Endodermal cell (in vitro differentiated cells): ENCODE measurements around the gene CCNG2. TPM values are rescaled to one million over a fixed set of nuclear protein-coding genes. Genes with fewer than 3 reads are reported as not detected.

Source experiments
- DNase-seq: peaks from one replicate; pipeline ENCODE4 v3.0.0-alpha.2; 2017
- H3K27ac ChIP-seq: 2 replicates; pipeline ENCODE4 v1.5.1; 2013; ENCODE audit warnings: mild to moderate bottlenecking, low read depth, low read length, moderate library complexity
- H3K27me3 ChIP-seq: 2 replicates; pipeline ENCODE4 v1.6.1; 2013; ENCODE audit warnings: mild to moderate bottlenecking, low read length, moderate library complexity; ENCODE audit not compliant: insufficient read depth, control insufficient read depth, poor library complexity, severe bottlenecking
- H3K36me3 ChIP-seq: 2 replicates; pipeline ENCODE4 v1.7.0; 2013; ENCODE audit warnings: mild to moderate bottlenecking, low read length, moderate library complexity; ENCODE audit not compliant: control insufficient read depth, insufficient read depth
- H3K4me1 ChIP-seq: one replicate; pipeline ENCODE4 v1.7.0; 2013; ENCODE audit warnings: low read length; ENCODE audit not compliant: control insufficient read depth, insufficient read depth
- H3K4me3 ChIP-seq: 2 replicates; pipeline ENCODE4 v1.5.1; 2013; ENCODE audit warnings: mild to moderate bottlenecking, low read length, moderate library complexity
- H3K9ac ChIP-seq: 2 replicates; pipeline ENCODE4 v1.6.1; 2013; ENCODE audit warnings: mild to moderate bottlenecking, low read length, moderate library complexity; ENCODE audit not compliant: poor library complexity, severe bottlenecking; ENCODE audit errors: extremely low read depth
- H3K9me3 ChIP-seq: 2 replicates; pipeline ENCODE4 v1.6.1; 2013; ENCODE audit warnings: mild to moderate bottlenecking, low read length, moderate library complexity; ENCODE audit not compliant: control insufficient read depth
- H3K27ac Mint-ChIP-seq: 2 replicates; pipeline ENCODE4 v1.8.0; 2020; ENCODE audit warnings: mixed read lengths
- H3K27me3 Mint-ChIP-seq: 2 replicates; pipeline ENCODE4 v1.8.0; 2021; ENCODE audit warnings: mild to moderate bottlenecking, mixed read lengths; ENCODE audit not compliant: insufficient read depth
- H3K36me3 Mint-ChIP-seq: 2 replicates; pipeline ENCODE4 v1.8.0; 2020; ENCODE audit warnings: low read depth, mixed read lengths
- H3K4me1 Mint-ChIP-seq: 2 replicates; pipeline ENCODE4 v1.8.0; 2020; ENCODE audit warnings: mixed read lengths
- H3K4me3 Mint-ChIP-seq: 2 replicates; pipeline ENCODE4 v1.8.0; 2020; ENCODE audit warnings: mild to moderate bottlenecking, moderate library complexity, mixed read lengths
- H3K9me3 Mint-ChIP-seq: 2 replicates; pipeline ENCODE4 v1.8.0; 2020; ENCODE audit warnings: mild to moderate bottlenecking, mixed read lengths
- CTCF ChIP-seq: fragments of 200-600 bp; sonication (generic); conservative IDR thresholded peaks from 2 replicates; pipeline ENCODE4 v1.5.0; 2021; ENCODE audit warnings: antibody characterized with exemption, mild to moderate bottlenecking
- WGBS, 2 experiments: methylation state at CpG; one replicate each; pipeline versions ENCODE4 v1.1.5 to v1.1.7; 2013; ENCODE audit warnings: missing lambda C conversion rate in 2 of 2, mixed read lengths in 1 of 2; ENCODE audit not compliant: insufficient coverage in 1 of 2, insufficient read length in 1 of 2; 5-methylcytosine and 5-hydroxymethylcytosine counted together
- total RNA-seq, 2 donors: library from RNA; stranded (reverse); fragmentation: NEBNext Ultra II Directional in 1 of 2; extraction: Animal tissue kit (Norgen Biotek cat#: 25700) in 1 of 2; gene quantifications; 2 replicates in 1 of 2; 3 replicates in 1 of 2; pipeline ENCODE4 v1.2.1, GENCODE V29; 2021

Gene CCNG2
- total RNA-seq, 2 donors from 2014 or later, result 39.7 to 41.5 TPM

DNA sequence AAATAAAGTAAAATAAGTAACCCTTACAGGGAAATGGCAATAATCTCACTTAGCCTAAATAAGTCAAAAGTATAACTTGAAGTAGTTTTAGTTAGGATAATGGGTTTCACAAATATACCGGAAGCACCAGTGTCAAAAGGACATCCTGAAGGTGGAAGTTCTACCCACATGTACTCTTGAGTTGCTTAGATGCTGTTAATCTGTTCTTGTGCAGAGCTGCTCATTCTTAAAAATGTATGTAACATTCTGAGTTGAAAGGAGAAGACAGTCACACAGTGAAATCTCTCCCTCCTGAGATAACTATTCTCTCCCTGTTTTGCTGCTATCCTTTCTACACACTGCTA lies 11.2 kb upstream of the CCNG2 start:
- Histone ChIP-seq H3K9me3 (no peaks in the 10 kb centered on the region), H3K27me3 (no peaks in the 10 kb centered on the region), H3K4me3 (no peak overlapping the region), H3K4me1 (peaks cover 19% of the 10 kb centered on the region), H3K9ac (no peak overlapping the region), H3K36me3 (no peaks in the 10 kb centered on the region), H3K27ac (no peak overlapping the region)
- no peaks in the 10 kb centered on the region for H3K9me3 Mint-ChIP-seq
- H3K36me3 Mint-ChIP-seq, result no peaks in the 10 kb centered on the region
- H3K27ac Mint-ChIP-seq, result no peak overlapping the region
- WGBS, 2 experiments, result 83 to 84% methylated on average over 1 of the region's 1 CpG
- no peaks in the 10 kb centered on the region for H3K27me3 Mint-ChIP-seq
- peaks cover 12% of the 10 kb centered on the region for H3K4me1 Mint-ChIP-seq
- DNase-seq, result no peak
- H3K4me3 Mint-ChIP-seq, result no peak overlapping the region
- no peak for TF ChIP-seq CTCF

DNA sequence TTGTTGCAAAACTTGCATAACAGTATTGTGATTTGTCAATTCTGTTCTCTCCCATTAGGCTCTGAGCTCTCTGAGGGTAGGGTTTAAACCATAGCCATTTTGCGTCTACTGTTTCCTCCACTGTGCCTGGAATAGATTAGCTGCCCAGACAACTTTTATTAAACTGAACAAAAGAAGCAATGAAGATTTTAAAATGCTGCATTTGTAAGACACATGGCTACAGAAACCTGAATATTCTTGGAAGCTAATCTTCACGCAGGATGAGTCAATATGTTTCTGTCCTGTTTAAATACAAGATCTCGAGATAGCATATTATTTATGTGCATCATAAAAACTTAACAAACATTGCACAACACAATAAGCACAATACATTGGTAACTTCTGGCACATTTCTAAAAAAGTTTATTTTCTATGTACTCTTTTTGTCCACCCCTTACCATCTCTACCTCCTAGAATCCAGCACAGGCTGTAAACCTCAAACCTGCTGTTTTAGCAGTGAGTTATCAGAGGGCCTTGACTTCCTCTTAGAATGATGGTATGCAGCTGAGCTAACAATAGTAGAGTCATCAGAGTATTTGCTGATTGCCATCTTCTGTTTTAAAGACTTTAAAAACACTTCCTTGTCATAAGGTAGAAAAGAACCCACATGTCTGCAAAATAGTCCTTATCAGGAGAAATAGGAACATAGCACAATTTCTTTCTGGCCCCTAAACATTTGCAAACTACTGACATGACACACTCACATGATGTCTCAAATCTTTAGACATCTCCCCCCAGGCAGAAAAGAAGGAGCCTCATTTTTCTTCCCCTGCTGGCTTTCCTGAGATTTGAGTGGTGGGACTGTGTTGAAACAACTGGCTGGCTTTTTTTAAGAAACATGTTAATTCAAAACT lies 10.6 kb upstream of the CCNG2 start:
- 93 to 100% methylated on average over 2 to 3 of the region's 3 CpGs for WGBS, 2 experiments
- no peak for TF ChIP-seq CTCF
- no peak for DNase-seq
- Histone ChIP-seq H3K9me3 (no peaks in the 10 kb centered on the region), H3K27me3 (no peaks in the 10 kb centered on the region), H3K36me3 (no peaks in the 10 kb centered on the region), H3K4me3 (no peak overlapping the region), H3K9ac (no peak overlapping the region), H3K4me1 (peaks cover 19% of the 10 kb centered on the region), H3K27ac (no peak overlapping the region)
- Mint-ChIP-seq H3K27ac (peak overlapping the region; percentile 65), H3K27me3 (no peaks in the 10 kb centered on the region), H3K4me3 (no peak overlapping the region), H3K9me3 (no peaks in the 10 kb centered on the region), H3K36me3 (no peaks in the 10 kb centered on the region), H3K4me1 (peaks cover 12% of the 10 kb centered on the region)

DNA sequence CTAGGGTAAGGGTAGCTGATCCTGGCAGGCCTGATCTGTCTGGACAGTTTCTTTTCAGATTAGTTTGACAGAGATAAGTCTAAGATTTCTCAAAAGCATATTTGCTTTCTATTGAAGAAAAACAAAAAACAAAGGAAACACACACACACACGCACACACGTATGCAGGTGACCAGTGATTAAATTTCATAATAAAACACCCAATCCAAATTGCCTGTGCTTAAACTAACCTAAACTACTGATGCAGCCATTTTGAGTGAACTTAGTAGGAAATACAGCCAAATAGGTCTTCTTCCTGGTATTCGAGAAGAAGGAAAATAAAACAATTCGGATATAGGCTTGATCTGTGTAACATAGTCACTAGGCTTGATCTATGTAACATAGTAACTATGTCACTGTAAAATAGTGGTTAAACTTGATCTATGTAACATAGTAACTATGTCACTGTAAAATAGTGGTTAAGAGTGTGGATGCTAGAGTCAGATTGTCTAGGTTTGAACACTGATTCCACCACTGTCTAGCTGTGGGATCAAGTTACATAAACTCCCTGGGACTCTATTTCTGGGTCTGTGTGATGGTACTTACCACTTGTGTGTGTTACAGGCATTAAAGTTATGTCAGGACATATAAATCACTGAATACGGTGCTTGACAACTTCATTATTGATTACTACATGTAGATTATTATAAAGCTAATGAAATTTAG lies 9.8 kb upstream of the CCNG2 start:
- H3K9ac ChIP-seq, result no peak overlapping the region
- no peak for TF ChIP-seq CTCF
- H3K27ac Mint-ChIP-seq, result peak overlapping the region; percentile 65
- H3K27me3 ChIP-seq, result no peaks in the 10 kb centered on the region
- WGBS, 2 experiments, result 94 to 98% methylated on average over 4 to 5 of the region's 5 CpGs
- no peak overlapping the region for H3K4me3 ChIP-seq
- no peak for DNase-seq
- H3K4me3 Mint-ChIP-seq, result no peak overlapping the region
- peaks cover 14% of the 10 kb centered on the region for H3K4me1 Mint-ChIP-seq
- no peaks in the 10 kb centered on the region for H3K9me3 ChIP-seq
- no peaks in the 10 kb centered on the region for H3K36me3 Mint-ChIP-seq
- no peak overlapping the region for H3K27ac ChIP-seq
- peaks cover 19% of the 10 kb centered on the region for H3K4me1 ChIP-seq
- no peaks in the 10 kb centered on the region for H3K36me3 ChIP-seq
- H3K9me3 Mint-ChIP-seq, result no peaks in the 10 kb centered on the region
- H3K27me3 Mint-ChIP-seq, result no peaks in the 10 kb centered on the region
